GM18511 (cell line): ENCODE measurements around the gene ZNHIT1.
A peak's percentile ranks its signal among the peaks of the same experiment; 100 is the strongest.

ENCODE experiments used
- ATAC-seq: cut with Tn5 transposase; IDR thresholded peaks from one replicate; pipeline ENCODE4 v1.9.1; 2021; ENCODE audit warnings: mild to moderate bottlenecking, moderate library complexity; ENCODE audit not compliant: unreplicated experiment

ZNHIT1 gene

GRCh38 chr7:101217388-101218235 lies at the start of gene ZNHIT1, which contains the start of gene PLOD3:
TSS of gene ZNHIT1 (plus strand) at chr7:101218165. CDS start at chr7:101218196, 31 bp downstream.
TSS of gene PLOD3 (minus strand) at chr7:101217581. CDS start at chr7:101217274, 307 bp downstream.
- peak; percentile 76 for ATAC-seq

- ATAC-seq: no peak
Observed at GRCh38 chr7:101168412-101169049, 49.4 kb upstream of the ZNHIT1 start.

DNA sequence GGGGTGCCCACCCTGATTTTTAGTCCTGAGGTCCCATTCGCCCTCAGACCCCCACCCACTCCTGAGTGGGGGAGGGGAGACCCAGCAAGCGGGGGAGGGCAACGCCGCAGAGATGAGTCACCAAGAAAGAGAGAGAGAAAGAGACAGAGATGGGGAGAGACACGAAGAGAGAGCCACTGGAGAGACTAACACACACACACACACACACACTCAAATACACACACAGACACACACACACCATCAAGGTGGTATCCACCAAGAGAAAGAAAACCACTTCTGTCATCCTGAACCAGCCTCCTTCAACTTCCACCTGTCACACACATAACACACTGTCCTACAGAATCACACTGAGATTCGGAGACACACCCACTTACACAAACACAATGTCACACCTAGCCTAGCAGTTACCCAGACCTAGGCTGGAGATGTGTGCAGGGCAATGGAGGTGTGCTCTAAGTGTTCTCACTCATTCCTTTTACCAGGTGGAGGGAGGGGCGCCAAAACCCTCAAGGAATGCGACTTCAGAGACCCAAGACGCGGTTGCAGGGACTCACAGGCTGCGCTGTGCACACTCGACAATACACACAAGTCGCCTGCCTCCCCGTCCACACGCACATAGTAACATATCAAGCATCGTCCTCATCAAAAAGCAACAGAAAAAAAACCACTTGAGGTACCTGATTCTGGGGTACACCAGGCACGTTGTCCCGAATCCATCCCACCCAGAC lies 48.7 kb upstream of the ZNHIT1 start:
- ATAC-seq: no peak

- no peak for ATAC-seq
Observed at GRCh38 chr7:101169838-101170551, 48.0 kb upstream of the ZNHIT1 start.

DNA sequence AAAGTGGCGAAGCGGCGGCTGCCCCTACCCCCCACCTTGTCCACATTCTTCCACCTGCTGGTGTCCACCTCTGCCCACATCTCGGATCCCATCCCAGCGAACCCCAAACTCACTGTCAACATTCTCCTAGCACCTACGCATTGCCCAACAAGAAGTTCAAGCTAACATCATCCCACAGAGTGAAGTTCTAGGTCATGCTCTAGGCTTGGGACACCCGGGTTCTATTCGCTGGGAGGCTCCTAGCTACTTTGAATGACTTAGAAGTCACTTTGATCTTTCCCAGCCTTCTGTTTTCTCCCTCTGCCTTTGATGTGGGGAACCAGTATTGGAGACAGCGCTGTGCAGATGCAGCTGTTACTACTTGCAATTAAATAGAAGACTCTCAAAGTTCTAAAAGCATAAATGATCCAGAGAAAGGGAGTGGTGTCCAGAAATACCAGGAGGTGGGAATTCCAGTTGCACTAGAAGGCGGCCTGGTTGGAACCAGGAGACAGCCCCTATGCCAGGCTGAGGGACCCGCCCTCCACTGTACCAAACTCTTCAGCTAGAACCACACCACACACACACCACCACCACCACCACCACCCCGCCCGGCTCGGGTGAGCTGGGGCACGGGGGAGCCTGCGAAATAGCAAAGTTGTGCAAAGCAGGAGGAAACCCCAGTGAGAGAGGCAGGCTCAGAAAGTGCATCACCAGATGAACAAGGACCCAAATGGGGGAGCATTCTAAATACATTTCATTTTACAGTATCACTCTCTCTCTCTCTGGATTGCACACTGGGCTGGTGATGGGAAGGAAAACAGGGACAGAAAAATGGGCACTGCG lies 47.1 kb upstream of the ZNHIT1 start:
- no peak for ATAC-seq

- ATAC-seq: no peak
Observed at GRCh38 chr7:101171442-101171837, 46.5 kb upstream of the ZNHIT1 start.

DNA sequence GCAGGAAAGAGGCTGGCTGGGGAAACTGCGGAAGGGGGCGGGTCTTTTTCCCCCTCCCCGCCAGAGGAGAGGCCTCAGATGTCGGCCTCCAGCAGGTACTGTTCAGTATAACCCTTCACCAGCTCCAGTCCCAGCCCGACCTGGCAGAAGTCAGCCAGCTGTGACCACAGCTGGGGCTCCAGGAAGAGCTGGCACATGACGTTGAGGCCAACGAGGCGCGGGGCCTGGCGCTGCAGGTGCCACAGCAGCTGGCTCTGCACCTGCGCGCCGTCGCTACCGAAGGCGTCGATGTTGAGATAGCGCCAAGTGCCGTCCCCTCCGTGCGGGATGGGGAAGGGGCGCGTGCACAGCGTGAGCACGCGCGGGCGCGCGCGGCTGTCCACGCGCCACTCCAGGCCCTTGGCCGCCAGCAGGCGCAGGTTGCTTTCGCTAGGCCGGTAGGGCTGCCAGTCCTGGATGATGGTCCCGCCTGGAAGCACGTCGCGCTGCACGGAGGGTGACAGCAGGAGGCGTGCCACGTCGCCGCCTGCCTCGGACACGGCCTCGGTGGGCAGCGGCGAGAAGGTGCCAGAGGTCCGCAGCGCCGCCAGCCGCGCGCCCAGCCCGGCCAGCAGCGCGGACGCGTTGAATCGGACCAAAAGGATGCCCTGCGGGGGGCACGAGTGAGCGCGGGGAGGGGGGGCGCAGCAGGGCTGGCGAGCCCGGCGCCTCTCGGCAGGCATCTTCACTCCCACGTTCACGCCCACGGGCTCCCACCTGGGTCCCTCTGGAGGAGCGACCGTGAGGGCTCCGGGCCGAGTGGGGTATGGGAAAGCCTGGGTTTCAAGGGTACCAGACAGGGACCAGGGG lies 45.7 kb upstream of the ZNHIT1 start:
- ATAC-seq: no peak

GRCh38 chr7:101172854-101173751 lies 44.9 kb upstream of the ZNHIT1 start:
- no peak for ATAC-seq

DNA sequence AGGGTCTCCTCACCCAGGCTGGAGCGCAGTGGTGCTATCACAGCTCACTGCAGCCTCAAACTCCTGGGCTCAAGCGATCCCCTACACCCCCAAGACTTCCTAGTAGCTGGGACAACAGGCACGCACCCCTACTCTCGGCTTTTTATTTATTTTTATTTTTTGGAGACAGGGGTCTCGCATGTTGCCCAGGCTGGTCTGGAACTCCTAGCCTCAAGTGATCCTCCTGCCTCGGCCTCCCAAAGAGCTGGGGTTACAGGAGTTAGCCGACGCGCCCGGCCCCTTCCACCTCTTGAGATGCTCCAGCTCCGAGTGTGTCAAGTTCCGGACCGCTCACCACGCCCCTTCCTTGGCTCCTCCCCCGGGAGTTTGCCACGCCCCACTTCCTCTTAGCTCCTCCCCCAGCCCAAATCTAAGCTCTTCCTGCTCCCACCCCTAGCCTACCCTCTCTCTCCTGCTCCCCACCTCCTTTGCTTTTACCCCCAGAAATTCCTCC lies 44.2 kb upstream of the ZNHIT1 start:
- ATAC-seq: no peak

GRCh38 chr7:101174322-101174854 lies 43.6 kb upstream of the ZNHIT1 start:
- no peak for ATAC-seq

DNA sequence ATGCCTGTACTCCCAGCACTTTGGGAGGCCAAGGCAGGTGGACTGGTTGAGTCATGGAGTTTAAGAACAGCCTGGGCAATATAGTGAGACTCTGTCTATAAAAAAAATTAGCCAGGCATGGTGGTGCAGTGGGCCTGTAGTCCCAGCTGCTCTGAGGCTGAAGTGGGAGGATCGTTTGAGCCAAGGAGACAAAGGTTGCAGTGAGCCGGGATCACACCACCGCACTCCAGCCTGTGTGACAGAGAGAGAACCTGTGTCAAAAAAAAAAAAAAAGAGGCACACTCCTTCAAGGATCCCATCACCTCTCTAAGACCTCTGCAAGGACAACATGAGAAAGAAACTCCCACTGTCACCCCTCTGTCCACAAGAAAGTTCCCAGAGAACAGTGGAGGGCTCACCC lies 42.3 kb upstream of the ZNHIT1 start:
- ATAC-seq: no peak

- no peak for ATAC-seq
Observed at GRCh38 chr7:101177644-101178043, 40.3 kb upstream of the ZNHIT1 start.

- no peak for ATAC-seq
Observed at GRCh38 chr7:101179117-101179516, 38.8 kb upstream of the ZNHIT1 start.

- ATAC-seq: no peak
Observed at GRCh38 chr7:101179713-101180112, 38.3 kb upstream of the ZNHIT1 start.

GRCh38 chr7:101180130-101180755 lies 37.7 kb upstream of the ZNHIT1 start, which contains the start of gene NAT16:
TSS of gene NAT16 (minus strand) at chr7:101180293. CDS start at chr7:101174807, 5,486 bp downstream.
- no peak for ATAC-seq

GRCh38 chr7:101185258-101185839 lies 32.6 kb upstream of the ZNHIT1 start:
- no peak for ATAC-seq

- no peak for ATAC-seq
Observed at GRCh38 chr7:101186194-101186593, 31.8 kb upstream of the ZNHIT1 start.
